Myocyte (in vitro differentiated cells): Measurements from ENCODE around the gene SLC38A9. TPM values are rescaled to one million over a fixed set of nuclear protein-coding genes. Genes with fewer than 3 reads are reported as not detected.

ENCODE experiments used
- DNase-seq: peaks from one replicate; pipeline ENCODE4 v3.0.0-alpha.2; 2012; ENCODE audit warnings: low read depth
- total RNA-seq: library from RNA; depleted of rRNA; stranded (reverse); fragments of >200 nt; gene quantifications from 2 replicates; pipeline ENCODE4 v1.2.3, GENCODE V29; 2014

Gene SLC38A9
- total RNA-seq, 1 donor from 2014 or later, result 14.7 TPM

DNA sequence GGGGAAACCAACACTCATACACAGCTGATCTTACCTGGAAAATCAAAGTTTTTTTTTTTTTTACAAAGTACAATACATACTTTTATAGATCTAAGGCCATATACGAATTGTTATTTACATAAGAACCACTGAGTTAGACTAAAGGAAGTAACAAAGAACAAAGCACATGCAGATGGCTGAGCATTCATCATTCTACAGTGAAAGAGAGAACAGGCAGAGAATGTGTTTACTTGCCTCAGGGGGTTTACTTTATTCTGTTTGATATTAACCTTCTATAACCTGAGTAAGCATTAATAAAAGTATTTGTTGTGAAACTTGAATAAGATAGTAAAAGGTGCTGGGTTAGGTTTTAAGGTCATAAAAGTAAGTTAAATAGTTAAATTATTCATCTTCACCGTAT lies 54.7 kb downstream of the SLC38A9 start:
- no peak for DNase-seq

DNA sequence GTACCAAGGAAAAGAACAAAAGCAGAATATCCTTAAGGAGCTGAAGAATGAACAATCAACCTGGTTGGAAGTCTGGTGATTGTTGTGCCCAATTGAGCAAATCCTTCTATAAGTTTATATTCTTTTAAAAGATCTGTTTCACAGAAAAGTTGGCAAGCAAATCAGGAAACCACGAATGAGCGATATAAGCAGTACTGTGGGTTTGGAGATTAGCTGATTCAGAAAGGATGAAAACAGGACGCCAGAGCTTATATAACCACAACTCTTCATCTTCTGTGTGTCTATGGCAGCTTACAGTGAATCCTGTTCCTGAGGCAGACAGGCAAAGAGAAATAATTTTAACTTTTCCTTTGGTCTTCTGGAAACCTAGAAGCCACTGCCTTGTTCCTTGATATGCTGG lies 61.7 kb downstream of the SLC38A9 start:
- DNase-seq, result peak; percentile 42

DNA sequence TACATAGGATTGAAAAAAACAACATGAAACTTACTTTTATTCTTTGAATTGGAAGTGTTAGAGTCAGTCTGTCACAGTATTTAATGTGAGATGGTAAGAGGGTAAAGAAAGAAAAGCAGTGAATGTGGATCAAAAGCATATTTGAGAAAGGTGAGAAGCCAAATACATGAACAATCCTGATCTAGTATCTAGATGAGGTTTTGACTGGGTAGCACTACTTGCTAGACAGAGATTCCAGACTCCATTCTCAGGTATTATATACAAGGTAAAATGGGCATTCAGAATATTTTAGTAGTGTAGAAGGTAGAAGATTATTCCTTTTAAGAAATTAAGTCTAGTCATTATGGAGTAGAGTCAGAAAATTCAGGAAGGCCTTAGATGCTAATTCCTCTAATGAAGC lies 62.2 kb downstream of the SLC38A9 start:
- DNase-seq, result no peak

GRCh38 chr5:55645304-55645703 lies 66.8 kb downstream of the SLC38A9 start:
- DNase-seq, result peak; percentile 38

GRCh38 chr5:55638455-55638854 lies 73.7 kb downstream of the SLC38A9 start:
- no peak for DNase-seq

- no peak for DNase-seq
Measured at GRCh38 chr5:55638051-55638450, 74.1 kb downstream of the SLC38A9 start.

- DNase-seq, result peak; percentile 67
Measured at GRCh38 chr5:55636683-55637082, 75.4 kb downstream of the SLC38A9 start.

DNA sequence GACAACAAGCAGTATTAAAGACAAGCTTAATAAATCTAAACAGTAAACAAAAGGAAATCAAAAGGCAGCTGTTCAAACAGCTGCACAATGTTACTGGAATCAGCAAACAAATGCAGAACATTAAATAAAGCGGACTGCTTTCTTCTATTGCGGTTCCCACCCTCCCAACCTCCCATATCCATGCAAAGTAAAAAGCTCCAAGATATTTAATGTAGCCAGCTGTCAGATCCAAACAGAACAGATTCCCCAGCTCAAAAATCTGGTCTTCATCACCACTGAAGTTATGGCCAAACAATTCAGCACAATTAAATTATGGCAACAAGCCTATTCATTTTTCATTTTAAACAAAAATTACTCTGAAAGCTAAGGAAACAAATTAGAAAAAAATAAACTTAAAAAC lies 75.9 kb downstream of the SLC38A9 start:
- DNase-seq, result peak; percentile 82

GRCh38 chr5:55634866-55635265 lies 77.3 kb downstream of the SLC38A9 start:
- DNase-seq, result peak; percentile 26

GRCh38 chr5:55634209-55634805 lies 77.8 kb downstream of the SLC38A9 start:
- peak; percentile 72 for DNase-seq

DNA sequence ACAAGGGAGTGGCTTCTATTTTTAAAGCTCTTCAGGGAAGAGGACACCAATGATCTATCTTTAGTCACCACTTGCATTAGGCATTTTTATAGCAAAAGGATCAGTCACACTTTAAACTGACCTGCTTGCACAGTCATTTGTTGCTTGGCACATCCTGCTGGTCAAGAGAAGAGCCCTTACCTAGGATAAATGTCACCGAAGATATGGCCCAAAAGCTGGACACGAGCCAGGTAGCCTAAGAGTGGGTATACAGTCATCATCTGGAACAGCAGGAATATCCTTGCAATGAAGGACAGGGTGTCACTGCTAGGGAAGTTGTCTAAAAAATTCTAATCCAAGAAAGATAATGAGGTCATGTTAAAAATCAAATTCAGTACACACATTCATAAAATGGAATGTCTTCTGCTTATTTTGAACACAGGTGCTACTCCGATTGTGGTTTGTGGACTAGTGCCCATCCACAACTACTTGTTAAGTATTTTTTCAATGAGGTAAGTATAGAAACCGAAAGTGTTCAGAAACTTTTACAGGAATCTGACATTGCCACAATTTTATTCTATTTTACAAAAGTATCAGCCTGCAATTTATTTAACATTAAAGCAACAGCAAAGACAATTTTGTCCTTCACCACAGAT lies 78.4 kb downstream of the SLC38A9 start:
- peak; percentile 82 for DNase-seq

DNA sequence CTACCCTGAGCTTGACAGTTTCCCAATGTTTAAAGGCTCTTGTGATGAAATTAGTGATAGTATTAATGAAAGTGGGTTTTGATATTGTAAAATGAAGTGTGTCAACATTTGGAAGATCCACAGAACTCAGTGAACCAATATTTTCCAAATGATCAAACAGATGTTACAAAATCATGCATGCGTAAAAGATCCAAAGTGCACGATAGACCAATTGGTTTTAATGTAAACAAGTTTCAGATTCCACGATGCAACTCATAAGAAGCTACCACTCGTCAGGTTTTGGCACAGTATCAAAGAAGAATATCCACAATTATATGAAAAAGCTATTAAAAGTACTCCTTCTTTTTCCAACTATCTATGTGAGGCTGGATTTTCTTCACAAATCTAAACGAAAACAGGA lies 82.3 kb downstream of the SLC38A9 start:
- no peak for DNase-seq

- DNase-seq, result no peak
Measured at GRCh38 chr5:55626790-55627189, 85.3 kb downstream of the SLC38A9 start.

- no peak for DNase-seq
Measured at GRCh38 chr5:55625913-55626312, 86.2 kb downstream of the SLC38A9 start.

DNA sequence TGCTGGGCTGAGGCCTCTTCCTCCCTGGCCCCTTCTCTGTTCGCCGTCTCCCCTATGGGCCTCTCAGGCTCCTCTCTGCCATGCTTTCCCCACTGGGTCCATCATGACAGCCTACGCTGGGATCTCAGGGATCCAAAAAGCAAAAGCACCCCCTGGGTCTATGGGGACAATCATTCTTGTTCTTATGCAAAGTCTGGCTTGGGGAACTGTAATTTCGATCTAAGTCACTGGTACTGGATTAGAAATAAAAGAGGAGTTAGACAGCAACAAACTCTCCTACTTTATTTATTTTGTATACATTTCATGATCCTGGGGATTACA lies 86.6 kb downstream of the SLC38A9 start:
- DNase-seq, result no peak

DNA sequence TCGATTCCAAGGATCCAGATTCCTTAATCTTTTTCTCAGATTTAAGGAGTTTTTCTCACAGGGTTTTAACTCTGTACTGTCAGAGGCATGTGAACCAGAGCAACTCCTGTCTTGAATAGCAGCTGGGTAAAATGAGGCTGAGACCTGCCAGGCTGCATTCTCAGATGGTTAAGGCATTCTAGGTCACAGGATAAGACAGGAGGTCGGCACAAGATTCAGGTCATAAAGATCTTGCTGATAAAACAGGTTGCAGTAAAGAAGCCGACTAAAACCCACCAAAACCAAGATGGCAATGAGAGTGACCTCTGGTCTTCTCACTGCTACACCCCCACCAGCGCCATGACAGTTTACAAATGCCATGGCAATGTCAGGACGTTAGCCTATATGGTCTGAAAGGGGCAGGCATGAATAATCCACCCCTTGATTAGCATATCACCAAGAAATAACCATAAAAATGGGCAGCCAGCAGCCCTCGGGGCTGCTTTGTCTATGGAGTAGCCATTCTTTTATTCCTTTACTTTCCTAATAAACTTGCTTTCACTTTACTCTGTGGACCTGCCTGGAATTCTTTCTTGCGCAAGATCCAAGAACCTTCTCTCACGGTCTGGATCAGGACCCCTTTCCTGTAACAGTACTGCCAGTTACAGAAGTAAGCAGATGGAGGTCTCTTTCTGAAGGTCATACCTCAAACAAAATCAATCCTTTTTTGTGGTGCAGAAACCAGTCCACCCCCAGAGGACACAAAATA lies 87.1 kb downstream of the SLC38A9 start:
- DNase-seq, result no peak

DNA sequence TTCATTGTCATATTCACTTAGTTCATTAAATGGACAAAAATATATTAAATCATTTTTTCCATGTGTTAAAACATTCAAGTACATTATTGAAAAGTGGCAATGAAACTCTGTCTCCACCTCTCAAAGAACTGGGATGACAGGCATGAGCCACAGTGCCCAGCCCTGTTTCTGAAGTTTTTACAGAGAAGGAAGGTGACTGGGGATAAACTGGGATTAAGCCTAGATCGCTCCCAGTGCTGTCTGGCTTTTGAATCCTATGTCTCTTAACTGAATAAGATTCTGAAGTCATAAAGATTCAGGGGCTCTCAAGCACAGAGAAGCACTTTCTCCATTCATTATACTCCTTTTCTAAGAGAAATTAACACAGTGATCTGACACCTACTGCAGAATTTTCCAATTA lies 88.3 kb downstream of the SLC38A9 start:
- DNase-seq, result no peak

DNA sequence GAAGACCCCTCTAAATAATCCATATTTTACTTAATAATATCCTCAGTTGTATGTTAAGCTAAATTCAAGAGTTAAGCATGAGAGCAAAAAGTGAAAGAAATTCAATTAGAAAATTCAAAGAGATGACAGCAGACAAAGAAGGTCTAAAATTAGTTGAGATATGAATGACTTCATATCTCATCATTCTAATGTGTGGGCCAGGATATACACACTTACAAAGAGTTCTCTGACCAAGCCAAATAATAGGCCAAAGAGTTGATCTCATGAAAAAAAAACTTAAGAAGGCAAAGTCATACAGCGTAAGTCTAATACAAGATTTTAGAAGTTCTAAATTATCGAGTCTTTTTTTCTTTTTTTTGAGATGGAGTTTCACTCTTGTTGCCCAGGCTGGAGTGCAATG lies 89.7 kb downstream of the SLC38A9 start:
- DNase-seq, result no peak

GRCh38 chr5:55621229-55621628 lies 90.9 kb downstream of the SLC38A9 start:
- DNase-seq, result no peak

DNA sequence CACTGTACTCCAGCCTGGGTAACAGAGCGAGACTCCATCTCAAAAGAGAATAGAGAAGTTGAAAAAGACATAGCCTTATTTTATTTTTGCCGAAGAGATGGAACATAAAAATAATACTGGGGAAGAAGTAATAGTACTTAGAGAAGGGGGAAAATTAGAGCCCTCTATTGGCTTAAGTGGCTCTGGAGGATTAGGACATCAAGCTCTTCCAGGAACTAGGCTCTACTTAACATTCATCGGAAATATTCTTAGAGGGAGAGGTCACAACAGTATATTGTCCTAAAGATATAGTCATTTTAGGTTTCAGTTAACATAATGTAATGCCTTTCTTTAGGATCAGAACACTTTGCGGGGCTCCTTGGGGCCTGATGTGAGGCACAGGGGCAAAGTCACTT lies 91.4 kb downstream of the SLC38A9 start:
- DNase-seq, result no peak

- DNase-seq, result no peak
Measured at GRCh38 chr5:55620009-55620765, 91.9 kb downstream of the SLC38A9 start.

DNA sequence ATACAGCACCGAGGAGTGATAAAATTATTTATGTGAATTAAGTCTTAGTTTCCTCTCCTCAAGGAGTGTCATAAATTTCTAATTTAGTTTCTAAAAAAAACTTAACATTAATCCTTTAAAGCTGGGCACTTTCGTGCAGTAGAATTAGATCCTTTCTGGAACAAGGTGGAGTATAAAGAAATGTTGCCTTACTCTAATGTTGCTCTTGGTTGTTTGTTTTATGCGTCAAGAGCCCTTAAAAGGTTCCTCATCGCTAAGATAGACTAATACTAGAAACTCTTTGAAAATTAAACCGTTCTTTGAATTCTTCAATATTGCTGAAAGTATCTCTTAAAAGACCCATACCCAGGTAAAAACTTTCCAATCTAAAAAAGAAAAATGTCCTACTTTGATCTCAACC lies 93.8 kb downstream of the SLC38A9 start:
- no peak for DNase-seq
